Umbilical cord (tissue), 2 donors: ENCODE data around the gene SYK. TPM values are rescaled to one million over a fixed set of nuclear protein-coding genes. Genes with fewer than 3 reads are reported as not detected.
"Not testable (repeated sequence)": the region's sequence is repeated elsewhere in the genome, so short reads cannot be mapped to it uniquely, and the experiment has no call there.

Source experiments
- DNase-seq: peaks from one replicate; pipeline ENCODE4 v3.0.0-alpha.2; 2015; ENCODE audit warnings: low spot score
- total RNA-seq: library from RNA; depleted of rRNA; stranded (reverse); fragments of >200 nt; gene quantifications from one replicate; pipeline ENCODE4 v1.2.3, GENCODE V29; 2014; ENCODE audit warnings: low replicate concordance; ENCODE audit not compliant: insufficient read depth

The SYK gene
- total RNA-seq = 9.6 TPM

DNA sequence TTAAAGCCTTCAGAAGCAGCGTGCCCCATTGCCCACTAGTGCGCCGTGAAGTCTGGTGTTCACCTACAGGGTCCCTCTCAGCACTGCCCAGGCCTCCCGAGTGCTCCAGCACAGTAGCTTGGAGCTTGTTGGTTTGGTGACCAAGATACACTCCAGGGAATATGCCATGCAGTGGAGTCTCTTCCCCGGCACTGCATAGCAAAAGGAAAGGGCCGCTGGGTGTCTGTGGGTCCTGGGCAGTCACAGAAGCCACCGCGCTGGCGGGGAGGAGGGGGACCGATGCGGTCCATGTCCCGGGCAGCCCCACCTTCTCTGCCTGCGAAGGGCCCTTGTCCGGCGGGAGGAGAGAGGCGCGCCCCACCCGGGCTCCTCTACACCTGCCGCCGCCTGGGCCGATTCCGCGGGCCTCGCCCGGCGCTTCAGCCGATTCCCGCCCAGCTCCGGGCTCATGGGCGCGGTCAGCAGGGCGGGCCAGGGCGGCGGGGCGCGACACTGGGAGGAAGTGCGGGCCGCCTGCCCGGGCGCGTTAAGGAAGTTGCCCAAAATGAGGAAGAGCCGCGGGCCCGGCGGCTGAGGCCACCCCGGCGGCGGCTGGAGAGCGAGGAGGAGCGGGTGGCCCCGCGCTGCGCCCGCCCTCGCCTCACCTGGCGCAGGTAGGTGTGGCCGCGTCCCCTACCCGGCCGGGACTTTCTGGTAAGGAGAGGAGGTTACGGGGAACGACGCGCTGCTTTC is at the start of gene SYK:
Gene SYK, plus strand, starts transcription at position 579 of the 732 bp plus-strand sequence. CDS start 42,080 bp downstream, outside the sequence.
- peak; percentile 34 for DNase-seq

DNA sequence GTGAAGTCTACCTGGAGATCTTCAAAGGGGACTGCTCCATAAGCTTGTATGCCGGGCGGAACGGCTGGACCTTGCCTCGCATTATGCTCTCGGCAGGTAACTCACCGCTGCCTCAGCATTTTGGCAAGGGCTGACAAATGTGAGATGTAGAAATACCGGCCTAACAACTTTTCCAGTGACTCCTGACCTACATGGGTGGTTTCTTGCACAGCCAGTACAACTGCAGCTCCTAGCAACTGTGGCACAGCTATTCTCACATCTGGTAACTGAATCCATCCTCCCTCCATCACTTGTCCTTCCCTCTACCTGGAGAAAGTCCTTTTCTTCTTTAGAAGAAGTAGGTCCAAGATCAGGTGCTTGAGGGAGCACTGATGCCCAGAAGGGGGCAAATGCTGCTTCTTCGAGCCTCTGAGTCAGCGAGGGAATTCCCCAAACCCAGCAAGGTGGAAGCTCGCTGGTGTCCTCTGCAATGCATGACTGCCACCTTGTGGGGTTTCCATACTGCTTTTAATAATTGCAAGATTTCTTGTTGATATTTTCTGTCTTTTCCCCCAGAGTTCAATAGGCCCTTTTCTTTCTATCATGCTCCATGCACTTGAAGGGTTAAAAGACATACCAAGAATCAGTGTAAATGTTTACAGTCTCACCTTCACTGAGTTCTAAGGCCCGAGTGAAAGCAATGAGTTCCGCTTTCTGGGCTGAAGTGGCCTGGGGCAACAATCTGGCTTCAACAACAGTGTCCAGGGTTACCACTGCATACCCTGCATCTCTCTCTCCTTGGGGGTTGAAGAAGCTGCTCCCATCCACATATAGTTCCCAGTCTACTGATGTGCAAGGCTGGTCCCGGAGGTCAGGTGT is 45.9 kb upstream of the SYK start:
- peak; percentile 49 for DNase-seq

DNA sequence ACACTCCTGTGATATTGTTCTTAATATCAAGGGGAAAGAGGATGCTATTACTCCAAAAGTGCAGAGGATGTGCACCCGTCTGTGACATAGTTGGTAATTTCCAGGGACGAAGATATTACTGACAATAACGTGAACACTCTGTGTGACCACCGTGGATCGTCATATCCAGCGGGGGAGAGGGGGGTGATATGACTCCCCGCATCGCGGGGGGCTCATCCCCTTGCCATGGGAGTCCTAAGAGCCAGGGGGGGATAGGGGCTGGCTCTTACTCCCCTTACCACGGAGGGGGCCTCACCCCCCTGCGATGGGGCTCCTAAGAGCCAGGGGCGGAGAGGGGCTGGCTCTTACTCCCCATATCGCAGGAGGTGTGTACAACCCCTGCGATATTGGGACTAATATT is 41.0 kb upstream of the SYK start:
- not testable (repeated sequence) for DNase-seq

DNA sequence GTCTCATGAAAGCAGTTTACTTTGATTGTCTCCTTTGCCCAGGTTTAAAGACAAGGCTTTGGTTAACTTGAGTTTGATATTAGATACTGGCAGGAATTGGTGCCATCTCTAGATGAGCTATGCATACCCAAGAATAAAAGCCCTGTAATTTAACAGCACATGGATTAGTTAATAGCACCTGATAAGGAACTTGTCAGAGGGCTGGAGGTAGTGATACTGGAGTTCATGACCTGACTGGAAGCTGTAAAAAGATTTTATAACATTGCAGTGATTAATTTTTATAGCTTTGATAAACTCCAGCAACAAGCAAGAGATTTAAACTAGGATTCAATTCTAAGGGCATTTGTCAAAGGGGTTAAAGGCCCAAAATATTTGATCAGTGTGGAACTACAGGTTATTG is 34.9 kb upstream of the SYK start:
- no peak for DNase-seq

DNA sequence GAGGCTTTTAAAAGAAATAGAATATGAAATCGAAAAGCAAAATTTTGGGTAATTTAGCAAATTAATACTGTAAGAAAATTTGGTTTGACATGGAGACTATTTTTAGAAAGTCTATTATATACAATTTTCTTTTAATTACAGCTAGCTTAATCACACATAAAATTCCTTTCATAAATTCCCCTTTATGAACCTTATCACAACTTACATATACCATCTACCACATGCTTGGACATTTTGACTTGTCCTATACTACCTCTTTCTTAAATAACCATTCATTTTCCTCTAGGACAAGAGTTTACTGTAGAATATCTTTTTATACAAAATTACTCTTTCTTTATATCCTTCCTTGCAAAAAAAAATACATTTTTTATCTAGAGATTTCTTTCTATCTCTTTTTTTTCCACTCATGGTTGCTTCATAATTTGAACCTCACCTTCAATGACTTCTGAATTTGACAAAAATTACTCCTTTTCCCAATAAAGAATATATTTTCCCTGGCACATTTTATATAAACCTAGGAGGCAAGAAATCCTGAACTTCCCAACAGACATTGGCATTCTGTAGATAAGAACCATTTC is 34.0 kb upstream of the SYK start:
- DNase-seq = no peak

DNA sequence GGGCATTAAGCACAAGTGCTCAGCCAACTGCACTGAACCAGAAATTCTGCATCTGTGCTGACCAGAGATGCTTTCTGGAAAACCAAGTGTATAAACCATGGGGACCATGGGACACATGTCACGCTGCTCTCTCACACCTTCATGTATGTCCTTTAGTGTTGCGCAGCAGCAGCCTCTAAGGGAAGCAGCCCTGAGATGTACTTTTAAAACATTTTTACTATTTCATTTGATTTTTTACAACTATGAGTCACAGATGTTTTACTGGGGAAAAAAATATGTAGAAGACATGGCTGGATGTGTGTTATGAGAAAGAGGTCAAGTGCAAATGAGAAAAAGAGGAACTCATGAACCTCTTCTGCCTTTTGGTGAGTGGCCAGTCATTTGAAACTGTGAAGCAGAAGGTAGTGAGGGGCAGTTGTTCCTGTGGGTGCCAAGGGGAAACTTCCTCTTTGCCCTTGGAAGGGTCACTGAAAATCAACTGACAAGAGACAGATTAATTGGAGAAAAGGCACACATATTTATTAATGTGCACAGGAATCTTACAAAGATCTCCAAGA is 31.4 kb upstream of the SYK start:
- DNase-seq = peak; percentile 16

DNA sequence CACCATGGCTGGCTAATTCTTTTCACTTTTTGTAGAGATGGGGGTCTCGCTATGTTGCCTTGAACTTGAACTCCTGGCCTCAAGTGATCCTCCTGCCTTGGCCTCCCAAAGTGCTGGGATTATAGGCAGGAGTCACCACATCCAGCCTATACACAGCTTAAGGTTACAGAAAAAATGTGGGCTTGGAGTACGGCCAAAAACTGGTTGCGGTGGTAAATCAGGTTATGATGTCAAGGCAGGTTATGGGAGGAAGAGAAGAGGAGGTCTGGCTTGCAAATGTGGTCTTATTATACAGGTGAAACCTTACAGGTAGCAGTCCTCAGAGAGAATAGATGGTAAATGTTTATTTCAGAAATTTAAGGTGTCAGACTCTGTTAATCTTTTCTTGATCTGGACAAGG is 30.7 kb upstream of the SYK start:
- peak; percentile 11 for DNase-seq

DNA sequence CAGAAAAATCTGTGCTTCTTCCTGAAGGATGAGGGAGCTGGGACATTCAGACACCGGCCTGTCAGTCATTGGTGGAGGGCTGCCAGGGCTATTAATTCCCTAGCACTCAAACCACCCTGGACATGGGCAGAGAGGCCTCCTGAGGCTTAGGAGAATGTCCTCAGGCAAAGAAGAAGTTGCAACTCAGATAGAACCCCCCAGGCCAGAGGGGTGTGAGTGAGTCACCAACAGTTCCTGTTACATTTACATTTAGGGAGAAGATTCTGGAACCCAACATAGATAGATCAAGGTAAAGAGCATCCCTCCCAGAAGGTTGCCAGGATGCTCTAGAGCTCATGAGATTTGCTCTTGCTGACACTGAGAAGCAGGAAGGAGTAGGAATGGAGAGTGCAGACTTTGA is 29.2 kb upstream of the SYK start:
- no peak for DNase-seq

DNA sequence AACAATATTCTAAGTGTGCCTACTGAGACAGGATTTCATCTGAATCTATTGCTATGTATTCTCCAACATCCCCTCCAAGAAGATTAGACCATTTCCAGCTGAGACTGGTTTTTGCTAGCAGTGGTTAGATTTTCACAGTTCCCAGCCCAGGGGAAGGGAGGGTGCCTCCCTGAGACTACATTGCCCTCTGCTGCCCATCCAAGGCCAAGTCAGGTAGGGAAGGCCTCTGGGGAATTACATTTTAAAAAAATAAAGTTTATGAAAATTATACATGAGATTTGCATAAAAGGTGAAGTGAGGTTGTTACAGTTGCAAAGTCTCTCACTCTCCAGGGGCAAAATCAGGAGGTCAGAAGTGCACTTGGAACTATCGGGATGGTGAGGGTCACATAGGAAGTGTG is 28.0 kb upstream of the SYK start:
- DNase-seq = peak; percentile 59

DNA sequence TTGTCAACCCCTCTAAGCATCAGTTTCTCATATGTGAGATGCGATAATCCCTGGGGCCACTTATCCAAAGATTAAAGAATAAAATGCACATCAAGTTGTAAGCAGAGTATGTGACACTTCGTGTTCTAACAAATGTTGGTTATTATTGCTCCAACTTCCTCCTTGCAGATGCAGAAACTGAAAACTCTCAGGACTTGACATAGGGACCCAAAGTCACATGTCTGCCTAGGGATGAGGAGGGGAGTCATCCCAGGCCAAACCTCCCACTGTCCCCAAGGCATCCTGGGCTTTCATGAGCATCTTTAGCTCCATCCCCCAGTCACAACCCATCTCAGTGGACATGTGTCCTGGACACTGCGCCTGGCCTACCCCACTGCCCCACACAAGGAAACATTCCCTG is 27.5 kb upstream of the SYK start:
- no peak for DNase-seq

DNA sequence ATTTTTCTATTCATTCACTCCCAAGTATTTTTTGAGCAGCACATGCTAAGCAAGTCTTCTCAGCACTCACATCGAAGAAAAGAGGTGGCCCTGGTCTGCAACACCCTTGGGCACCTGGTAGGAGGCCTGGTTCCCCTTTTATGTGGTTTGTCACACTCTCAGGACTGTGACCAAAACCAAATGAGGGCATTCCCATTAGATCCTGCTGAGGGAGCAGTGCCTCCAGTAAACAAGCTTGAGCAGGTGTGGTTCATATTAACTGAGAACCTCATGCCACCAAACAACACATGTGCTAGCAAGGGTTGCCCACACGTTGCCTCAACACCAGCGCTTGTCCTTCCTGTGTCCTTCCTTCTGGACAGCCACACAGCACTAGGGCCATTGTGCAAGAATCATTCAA is 26.9 kb upstream of the SYK start:
- no peak for DNase-seq

DNA sequence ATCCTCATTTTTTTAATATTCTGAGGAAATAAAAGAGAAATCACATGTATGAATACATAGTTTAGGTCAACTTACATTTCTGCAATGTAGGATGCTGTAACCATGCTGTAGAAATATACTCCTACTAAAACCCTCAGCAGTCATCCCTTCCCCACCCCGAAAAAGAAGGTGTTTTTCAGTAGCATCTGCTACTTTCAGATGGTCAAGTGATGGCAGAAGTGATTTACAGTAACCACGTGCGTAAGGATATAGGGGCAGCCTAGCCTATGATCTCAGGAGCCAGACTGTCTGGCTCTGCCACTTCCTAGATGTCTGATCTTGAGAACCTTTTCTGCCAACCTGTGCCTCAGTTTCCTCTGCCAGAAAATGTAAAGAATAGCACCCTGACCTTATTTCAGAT is 26.0 kb upstream of the SYK start:
- DNase-seq = no peak

DNA sequence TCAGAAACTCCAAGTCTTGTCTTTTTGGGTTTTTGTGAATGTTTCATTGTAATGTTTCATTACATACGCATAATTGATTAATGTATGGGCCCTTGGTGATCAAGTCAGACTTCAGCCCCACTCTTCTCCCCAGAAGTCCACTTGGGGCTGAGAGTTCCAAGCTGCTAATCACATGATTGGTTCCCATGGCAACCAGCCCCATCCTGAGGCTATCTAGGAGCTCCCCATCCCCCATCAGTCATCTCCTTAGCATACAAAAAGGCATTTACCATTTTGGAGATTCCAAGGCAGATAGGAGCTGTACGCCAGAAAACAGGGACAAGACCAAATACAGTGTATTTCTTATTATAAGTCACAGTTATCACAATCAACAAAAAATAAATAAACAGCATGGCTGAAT is 22.9 kb upstream of the SYK start:
- DNase-seq = no peak

DNA sequence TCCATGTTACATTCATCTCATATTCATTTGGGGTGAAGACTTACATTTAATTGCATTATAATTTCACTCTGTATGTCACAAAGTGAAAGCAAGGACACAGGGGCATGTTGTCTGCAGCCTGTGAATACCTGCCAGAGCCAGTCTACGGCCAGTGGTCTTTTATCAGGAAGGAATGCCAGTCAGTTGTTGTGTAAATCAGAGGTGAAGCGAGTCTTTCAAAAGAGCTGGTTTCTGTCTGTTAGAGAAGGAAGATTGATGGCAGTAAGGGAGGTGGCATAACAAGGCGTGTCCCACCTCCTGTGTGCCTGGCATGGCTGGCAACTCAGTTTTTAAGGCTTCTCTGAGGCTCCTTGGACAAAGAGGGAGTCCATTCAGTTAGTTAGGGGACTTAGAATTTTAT is 18.1 kb upstream of the SYK start:
- DNase-seq = no peak

DNA sequence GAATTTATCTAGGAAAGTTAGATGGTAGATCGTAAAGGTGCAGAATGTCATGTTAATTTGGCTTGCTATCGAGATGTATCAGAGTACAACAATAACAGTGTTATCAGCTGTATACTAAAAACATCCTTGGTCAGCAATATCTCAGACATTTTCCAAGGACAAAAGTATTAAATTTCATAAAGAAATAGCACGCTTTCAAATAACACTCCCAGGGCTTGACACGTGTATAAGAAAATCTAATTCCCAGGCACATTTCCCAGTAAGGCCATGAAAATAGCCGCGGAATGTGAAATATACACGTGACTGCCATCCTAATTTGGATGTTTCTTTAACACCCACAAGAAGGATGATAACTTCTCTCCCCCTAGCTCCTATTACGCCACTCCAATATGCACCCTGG is 17.7 kb upstream of the SYK start:
- no peak for DNase-seq

DNA sequence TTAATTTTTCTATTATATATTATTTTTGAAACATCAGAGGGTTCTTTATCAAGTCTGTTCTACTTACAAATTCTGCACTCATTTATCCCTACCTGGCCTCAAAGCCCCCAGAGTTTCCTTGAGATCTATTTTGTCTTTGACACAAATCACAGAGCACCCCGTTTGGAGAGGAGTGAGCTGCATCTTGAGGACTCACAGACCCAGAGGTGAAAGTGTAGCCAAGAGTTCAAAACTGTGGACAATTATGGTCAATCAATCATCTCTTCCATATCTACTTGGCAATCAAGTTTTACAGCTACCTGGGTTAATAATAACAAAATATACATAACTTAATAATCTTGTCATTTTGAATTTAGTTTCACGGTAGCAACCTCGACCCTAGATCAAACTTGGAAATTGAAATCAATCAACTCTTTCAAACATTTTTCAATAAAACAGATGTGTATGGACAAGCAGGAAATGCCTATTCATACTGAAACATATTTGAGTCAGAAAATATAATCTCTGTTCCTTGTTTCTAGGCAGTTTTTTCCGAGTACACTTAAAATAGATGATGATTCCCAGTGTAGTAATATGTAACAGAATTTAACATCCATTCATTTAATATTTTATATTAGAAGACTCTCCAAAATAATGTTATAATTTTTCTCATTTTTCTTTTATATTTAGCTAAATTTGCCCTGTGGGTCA is 13.7 kb upstream of the SYK start:
- no peak for DNase-seq

DNA sequence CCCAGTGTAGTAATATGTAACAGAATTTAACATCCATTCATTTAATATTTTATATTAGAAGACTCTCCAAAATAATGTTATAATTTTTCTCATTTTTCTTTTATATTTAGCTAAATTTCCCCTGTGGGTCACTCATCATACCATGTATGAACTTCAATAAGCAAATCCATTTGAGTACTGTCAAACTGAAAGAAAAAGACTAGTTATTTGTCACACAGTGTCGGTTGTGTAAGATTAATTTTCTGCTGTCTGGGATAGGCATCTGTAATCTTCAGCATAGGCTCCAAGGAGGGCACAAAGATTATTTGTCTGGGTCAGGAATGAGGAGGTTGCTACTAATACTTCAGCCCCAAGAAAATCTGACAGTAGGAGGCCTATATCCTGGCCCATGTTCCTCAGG is 13.1 kb upstream of the SYK start:
- DNase-seq = not testable (repeated sequence)

DNA sequence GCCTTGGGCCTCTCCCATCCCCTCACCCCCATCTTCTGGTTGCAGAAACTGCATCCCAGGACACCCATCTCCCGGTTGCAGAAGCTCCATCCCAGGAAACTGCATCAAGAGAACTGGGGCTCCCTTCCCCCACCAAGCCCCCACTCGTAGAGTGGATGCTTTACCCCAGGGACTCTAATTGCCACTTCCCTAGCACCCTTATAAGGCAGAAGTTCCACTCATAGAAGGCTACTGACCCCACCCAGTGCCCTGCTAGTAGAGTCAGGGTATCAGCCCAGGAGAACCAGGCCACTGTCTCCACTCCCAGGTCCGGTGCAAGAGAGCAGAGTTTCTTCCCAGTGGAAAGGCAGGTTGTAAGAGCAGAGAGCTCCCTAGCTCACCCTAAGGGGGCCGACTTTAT is 12.2 kb upstream of the SYK start:
- DNase-seq = no peak

DNA sequence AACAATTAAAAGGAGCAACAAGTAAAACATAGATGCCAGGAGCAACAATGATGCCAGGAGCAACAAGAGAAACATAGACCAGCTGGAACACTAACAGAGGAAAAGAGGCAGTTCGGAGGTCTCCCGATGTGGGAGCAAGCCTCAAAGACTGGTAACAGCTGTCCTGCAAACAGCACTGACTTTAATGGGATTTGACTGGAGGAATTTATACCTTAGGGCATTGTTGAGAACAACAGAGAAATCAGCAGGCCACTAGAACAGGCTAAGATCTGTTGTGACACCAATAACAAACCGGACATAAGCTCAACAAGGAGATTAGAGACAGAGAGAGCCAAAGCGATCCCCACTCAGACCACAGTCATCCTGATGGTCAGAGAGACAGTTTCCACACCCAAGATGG is 11.8 kb upstream of the SYK start:
- no peak for DNase-seq

DNA sequence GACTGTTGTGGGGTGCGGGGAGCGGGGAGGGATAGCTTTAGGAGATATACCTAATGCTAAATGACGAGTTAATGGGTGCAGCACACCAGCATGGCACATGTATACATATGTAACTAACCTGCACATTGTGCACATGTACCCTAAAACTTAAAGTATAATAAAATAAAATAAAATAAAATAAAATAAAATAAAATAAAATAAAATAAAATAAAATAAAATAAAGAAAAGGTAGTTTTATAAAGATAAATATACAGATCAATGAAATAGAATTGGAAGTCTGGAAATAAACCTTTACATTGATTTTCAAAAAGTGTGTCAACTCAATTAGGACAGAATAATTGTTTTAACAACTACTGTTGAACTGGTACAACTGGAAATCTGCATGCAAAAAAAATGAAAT is 8.6 kb upstream of the SYK start:
- DNase-seq = not testable (repeated sequence)

DNA sequence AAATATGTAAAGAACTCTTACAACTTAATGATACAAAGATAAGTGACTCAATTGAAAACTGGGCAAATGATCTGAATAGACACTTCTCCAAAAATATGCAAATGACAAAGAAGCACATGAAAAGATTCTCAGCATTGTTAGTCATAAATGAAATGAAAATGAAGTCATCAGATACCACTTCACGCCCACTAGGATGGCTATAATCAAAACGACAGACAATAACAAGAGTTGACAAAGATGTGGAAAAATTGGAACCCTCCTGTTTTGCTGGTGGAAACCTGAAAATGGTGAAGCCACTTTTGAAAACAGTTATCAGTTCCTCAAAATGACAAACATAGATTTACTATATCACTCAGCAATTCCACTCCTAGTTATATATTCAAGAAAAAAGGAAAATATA is 7.9 kb upstream of the SYK start:
- DNase-seq = no peak

DNA sequence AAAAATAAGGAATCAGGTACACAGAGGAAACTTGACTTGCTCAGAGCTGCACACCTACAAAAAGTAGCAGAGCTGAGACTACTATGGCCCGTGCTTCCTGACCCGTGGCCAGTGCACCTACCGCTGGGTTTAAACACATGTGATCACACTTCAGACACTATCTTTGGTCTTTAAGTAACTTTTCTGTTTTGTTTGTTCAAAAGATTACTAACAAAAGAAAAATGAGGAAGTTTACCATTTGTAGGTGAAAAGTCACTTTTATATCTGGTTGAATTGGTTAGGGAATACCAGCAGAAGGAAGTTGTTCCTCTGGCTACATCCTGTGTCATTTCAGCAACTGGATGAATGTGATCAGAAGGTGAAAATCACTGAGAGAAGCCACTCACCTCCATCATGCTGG is 6.5 kb upstream of the SYK start:
- DNase-seq = no peak
